GM12891 (cell line): ENCODE measurements around the gene ANKRD6. TPM values are rescaled to one million over a fixed set of nuclear protein-coding genes. Genes with fewer than 3 reads are reported as not detected.
"Not testable (repeated sequence)": the region's sequence is repeated elsewhere in the genome, so short reads cannot be mapped to it uniquely, and the experiment has no call there.

ENCODE experiments used
- DNase-seq: peaks from one replicate; pipeline ENCODE4 v3.0.0; 2011; ENCODE audit warnings: low spot score; ENCODE audit not compliant: insufficient read length
- FAIRE-seq: peaks from 2 replicates; lab custom pipeline; 2011; peaks lifted over from hg19 to GRCh38; lab: Jason Lieb, UNC
- PAX5 ChIP-seq: IDR thresholded peaks from 2 replicates; pipeline ENCODE4 v1.6.1; 2011; ENCODE audit warnings: low read length, moderate library complexity, mild to moderate bottlenecking; ENCODE audit not compliant: insufficient read depth, severe bottlenecking
- POLR2A ChIP-seq: IDR thresholded peaks from 2 replicates; pipeline ENCODE4 v1.6.1; 2011; ENCODE audit warnings: low read depth, low read length, control low read depth
- POLR2AphosphoS5 ChIP-seq: IDR thresholded peaks from 2 replicates; pipeline ENCODE4 v1.6.1; 2011; ENCODE audit warnings: low read depth, low read length, control low read depth
- POU2F2 ChIP-seq: IDR thresholded peaks from 2 replicates; pipeline ENCODE4 v1.6.1; 2011; ENCODE audit warnings: low read depth, mild to moderate bottlenecking, control low read depth, low read length, moderate library complexity
- SPI1 ChIP-seq: IDR thresholded peaks from 2 replicates; pipeline ENCODE4 v1.6.1; 2011; ENCODE audit warnings: low read depth, low read length, control low read depth
- TAF1 ChIP-seq: IDR thresholded peaks from 2 replicates; pipeline ENCODE4 v1.6.1; 2011; ENCODE audit warnings: low read depth, low read length, control low read depth
- polyA plus RNA-seq: library from polyadenylated mRNA; unstranded; fragments of >200 nt; gene quantifications from one replicate; pipeline ENCODE4 v1.2.1, GENCODE V29; 2012; ENCODE audit warnings: low read depth, missing spikeins, inconsistent platforms; ENCODE audit not compliant: missing spikeins

ANKRD6 gene
- 1.7 TPM for polyA plus RNA-seq

- peak; percentile 97 for FAIRE-seq
- DNase-seq, result peak; percentile 80
- TF ChIP-seq POU2F2, result no peak
- no peak for TF ChIP-seq PAX5
- TF ChIP-seq TAF1, result no peak
- no peak for TF ChIP-seq SPI1
- no peak for TF ChIP-seq POLR2AphosphoS5
- TF ChIP-seq POLR2A, result no peak
Measured at GRCh38 chr6:89432875-89433251, at the start of gene ANKRD6. Gene ANKRD6, plus strand, starts transcription at chr6:89433152. Its CDS starts 133,825 bp downstream, at chr6:89566977.

DNA sequence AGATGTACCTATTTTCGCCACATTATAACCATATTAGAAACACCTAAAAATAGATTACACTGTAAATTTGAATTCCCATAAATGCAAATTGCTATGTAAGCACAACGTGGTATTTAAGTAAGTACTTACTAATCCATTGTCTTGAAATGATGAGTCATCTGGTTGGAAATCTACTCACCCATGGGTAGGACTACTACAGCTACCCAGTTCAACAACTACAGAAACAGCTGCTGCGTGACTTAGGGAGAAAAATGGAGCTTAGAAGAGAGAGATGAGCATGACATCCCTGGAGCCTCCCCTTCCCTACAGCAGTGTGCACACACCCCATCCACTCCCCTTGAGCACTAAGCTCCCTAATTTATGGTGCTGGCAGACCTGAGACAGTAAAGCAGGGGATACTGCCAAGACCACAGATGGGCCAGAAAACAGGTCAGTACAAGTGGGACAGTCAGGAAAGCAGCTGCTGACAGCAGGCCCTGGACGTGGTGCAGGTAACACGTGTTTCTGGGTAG lies 47.7 kb upstream of the ANKRD6 start:
- no peak for DNase-seq
- peak; percentile 89 for FAIRE-seq
- TF ChIP-seq TAF1 (no peak), SPI1 (no peak), POU2F2 (no peak), POLR2A (no peak), POLR2AphosphoS5 (no peak), PAX5 (no peak)

- DNase-seq (no peak), FAIRE-seq (no peak)
- TF ChIP-seq TAF1 (no peak), SPI1 (no peak), POLR2A (no peak), POLR2AphosphoS5 (no peak)
Measured at GRCh38 chr6:89385846-89386245, 47.1 kb upstream of the ANKRD6 start.

- no peak for DNase-seq
- TF ChIP-seq TAF1 (no peak), POLR2A (no peak), POLR2AphosphoS5 (no peak), PAX5 (no peak), SPI1 (no peak), POU2F2 (no peak)
- no peak for FAIRE-seq
Measured at GRCh38 chr6:89386917-89387491, 45.9 kb upstream of the ANKRD6 start.

DNA sequence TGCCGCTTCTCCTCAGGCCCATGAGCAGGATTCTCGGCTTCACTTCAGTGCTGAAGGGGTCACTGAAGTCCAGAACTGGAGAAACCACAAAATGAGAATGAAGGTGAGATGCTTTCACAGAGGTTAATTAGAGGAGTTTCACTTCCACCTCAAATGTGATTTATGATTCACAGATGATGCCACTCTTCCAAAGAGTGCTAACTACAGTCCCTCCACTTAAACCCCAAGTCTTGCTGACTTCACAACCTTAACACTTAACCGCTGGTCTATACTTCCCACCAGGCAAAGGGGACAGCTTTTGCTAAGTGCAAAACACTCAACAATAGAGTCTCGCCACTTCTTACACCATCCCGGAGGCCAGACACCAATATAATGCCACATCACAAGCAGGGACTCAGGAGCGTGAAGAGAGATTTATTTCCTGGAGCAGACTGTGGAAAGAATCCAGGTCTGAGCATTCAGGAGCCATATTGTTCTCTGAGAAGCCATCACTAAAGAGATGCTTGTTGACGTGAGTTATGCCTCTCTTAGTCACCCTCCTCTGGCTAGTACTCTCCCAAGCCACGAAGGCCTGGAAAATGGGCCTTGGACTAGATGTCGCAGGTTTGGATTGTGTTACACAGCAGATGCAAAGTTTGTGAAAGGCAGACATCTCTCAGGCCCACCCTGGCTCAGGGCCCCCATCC lies 45.3 kb upstream of the ANKRD6 start:
- peak; percentile 27 for TF ChIP-seq PAX5
- no peak for TF ChIP-seq POLR2AphosphoS5
- TF ChIP-seq POLR2A, result no peak
- TF ChIP-seq POU2F2, result peak; percentile 88
- TF ChIP-seq TAF1, result no peak
- peak; percentile 97 for TF ChIP-seq SPI1
- FAIRE-seq (peak; percentile 97), DNase-seq (no peak)

DNA sequence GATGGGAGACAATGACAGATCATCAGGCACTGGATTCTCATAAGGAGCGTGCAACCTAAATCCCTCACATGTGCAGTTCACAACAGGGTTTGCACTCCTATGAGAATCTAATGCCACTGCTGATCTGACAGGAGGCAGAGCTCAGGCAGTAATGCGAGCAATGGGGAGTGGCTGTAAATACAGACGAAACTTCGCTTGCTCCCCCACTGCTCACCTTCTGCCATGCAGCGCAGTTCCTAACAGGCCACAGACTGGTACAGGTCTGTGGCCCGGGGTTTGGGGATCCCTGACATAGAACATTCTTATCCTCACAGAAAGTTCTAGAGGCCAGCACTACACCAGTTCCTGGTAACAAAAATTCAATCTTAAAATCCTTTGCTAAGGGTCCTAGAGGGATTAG lies 44.1 kb upstream of the ANKRD6 start:
- DNase-seq (no peak), FAIRE-seq (peak; percentile 5)
- TF ChIP-seq POLR2A, result no peak
- TF ChIP-seq TAF1, result no peak
- no peak for TF ChIP-seq PAX5
- TF ChIP-seq POU2F2, result no peak
- no peak for TF ChIP-seq POLR2AphosphoS5
- no peak for TF ChIP-seq SPI1

GRCh38 chr6:89392823-89393222 lies 40.1 kb upstream of the ANKRD6 start:
- no peak for DNase-seq
- FAIRE-seq, result peak; percentile 87
- TF ChIP-seq SPI1, result no peak
- TF ChIP-seq POLR2A, result no peak
- TF ChIP-seq POU2F2, result no peak
- no peak for TF ChIP-seq POLR2AphosphoS5
- no peak for TF ChIP-seq TAF1
- no peak for TF ChIP-seq PAX5

DNA sequence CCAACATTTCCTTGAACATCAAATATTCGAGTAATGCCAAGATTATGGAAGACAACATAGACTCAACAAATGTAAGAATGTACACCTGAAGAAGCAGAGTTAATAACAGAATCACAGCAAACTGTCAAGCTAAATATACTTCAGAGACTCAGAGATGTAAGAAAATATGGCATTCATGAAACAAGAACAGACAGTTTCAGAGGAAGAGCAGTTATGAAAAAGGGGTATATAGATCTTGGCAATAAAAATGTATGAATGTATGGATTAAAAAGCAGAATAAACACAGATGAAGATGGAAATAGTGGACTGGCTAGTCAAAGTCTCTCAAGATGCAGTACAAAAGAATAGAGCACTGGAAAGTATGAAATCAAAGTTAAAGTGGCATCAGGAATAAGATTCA lies 39.3 kb upstream of the ANKRD6 start:
- no peak for DNase-seq
- no peak for FAIRE-seq
- no peak for TF ChIP-seq PAX5
- no peak for TF ChIP-seq POU2F2

GRCh38 chr6:89397884-89398283 lies 35.1 kb upstream of the ANKRD6 start:
- not testable (repeated sequence) for FAIRE-seq, DNase-seq

GRCh38 chr6:89398762-89399525 lies 34.0 kb upstream of the ANKRD6 start:
- no peak for FAIRE-seq

More at GRCh38 chr6:89398762-89399525, 34.0 kb upstream of the ANKRD6 start:
- no peak for TF ChIP-seq PAX5
- TF ChIP-seq SPI1, result no peak
- TF ChIP-seq POLR2AphosphoS5, result no peak
- TF ChIP-seq TAF1, result no peak
- no peak for TF ChIP-seq POU2F2
- no peak for TF ChIP-seq POLR2A
- DNase-seq, result no peak
